ENCODE data around the gene CLEC10A.

CLEC10A gene

DNA sequence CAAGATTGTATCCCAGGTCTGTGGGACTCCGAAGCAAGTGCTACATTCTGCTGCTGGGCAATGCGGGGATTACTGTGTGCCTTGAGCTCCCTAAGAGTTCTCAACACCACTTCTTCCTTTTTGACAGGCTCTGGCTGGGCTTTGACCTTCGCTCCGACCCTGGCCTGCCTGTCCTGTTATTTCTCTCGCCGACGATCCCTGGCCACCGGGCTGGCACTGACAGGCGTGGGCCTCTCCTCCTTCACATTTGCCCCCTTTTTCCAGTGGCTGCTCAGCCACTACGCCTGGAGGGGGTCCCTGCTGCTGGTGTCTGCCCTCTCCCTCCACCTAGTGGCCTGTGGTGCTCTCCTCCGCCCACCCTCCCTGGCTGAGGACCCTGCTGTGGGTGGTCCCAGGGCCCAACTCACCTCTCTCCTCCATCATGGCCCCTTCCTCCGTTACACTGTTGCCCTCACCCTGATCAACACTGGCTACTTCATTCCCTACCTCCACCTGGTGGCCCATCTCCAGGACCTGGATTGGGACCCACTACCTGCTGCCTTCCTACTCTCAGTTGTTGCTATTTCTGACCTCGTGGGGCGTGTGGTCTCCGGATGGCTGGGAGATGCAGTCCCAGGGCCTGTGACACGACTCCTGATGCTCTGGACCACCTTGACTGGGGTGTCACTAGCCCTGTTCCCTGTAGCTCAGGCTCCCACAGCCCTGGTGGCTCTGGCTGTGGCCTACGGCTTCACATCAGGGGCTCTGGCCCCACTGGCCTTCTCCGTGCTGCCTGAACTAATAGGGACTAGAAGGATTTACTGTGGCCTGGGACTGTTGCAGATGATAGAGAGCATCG, 41.8 kb downstream of the CLEC10A start:
- DNase-seq = no peak

GRCh38 chr17:7035591-7036368, 44.3 kb downstream of the CLEC10A start, which contains the start of gene SLC16A13:
SLC16A13 (plus strand) TSS chr17:7036015; CDS start chr17:7036383, 368 bp downstream.
- peak; percentile 32 to 97 (median 86) for DNase-seq

DNA sequence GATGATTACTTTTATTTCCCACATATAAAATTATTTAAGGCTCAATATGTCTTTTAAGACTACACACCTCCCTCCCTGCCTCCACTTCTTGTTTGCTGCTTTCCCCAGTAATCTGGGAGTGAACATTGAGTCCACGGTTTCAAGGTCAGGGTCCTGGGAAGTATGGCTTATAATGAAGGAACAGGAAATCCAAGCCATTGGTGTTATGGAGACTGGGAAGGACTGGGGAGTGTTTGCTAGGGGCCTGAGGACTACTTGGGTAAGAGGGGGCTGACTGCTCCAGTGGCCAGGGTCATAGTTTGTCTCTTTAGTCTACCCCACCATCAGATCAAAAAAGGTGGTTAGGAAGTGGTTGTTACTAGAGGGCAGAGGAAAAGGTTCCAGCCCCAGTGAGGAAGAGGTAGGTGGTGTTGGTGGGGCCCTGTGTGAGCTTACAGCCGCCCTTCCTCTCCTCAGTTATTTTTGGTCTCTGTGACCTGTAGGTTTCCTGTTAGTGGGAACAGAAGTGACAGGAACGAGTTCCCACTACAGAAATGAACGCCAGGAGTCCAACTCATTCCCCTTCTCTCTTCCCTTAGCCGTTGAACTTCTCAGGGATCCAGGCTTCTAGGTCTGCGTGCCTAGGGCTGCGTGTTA, 45.0 kb downstream of the CLEC10A start:
- DNase-seq = no peak

- DNase-seq = no peak
Observed at GRCh38 chr17:7029659-7030058, 50.4 kb downstream of the CLEC10A start.

- DNase-seq = no peak
Observed at GRCh38 chr17:7029096-7029495, 51.0 kb downstream of the CLEC10A start.

DNA sequence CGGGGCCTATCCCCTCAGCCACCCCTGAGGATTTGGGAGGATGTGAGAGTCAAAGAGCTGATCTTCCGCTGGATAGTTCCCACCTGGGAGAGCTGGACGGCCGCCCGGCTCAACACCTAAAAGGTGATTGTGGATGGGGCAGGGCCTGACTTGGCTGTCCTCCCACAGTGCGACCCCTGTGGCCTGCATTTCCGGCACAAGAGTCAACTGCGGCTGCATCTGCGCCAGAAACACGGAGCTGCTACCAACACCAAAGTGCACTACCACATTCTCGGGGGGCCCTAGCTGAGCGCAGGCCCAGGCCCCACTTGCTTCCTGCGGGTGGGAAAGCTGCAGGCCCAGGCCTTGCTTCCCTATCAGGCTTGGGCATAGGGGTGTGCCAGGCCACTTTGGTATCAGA, 52.7 kb downstream of the CLEC10A start:
- DNase-seq = no peak

DNA sequence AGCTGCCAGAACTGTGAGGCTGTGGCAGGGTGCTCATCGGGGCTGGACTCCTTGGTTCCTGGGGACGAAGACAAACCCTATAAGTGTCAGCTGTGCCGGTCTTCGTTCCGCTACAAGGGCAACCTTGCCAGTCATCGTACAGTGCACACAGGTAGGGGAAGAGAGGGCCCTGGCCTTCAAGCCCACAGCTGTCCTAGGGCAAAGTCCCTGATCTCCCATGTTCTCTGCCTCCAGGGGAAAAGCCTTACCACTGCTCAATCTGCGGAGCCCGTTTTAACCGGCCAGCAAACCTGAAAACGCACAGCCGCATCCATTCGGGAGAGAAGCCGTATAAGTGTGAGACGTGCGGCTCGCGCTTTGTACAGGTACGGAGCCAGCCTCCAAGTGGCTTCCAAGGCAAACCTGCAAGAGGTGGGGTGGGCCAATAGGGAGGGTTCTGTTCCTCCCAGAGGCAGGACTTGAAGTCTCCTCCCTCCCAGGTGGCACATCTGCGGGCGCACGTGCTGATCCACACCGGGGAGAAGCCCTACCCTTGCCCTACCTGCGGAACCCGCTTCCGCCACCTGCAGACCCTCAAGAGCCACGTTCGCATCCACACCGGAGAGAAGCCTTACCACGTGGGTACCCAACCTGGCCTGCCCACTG, 53.5 kb downstream of the CLEC10A start:
- DNase-seq = no peak

DNA sequence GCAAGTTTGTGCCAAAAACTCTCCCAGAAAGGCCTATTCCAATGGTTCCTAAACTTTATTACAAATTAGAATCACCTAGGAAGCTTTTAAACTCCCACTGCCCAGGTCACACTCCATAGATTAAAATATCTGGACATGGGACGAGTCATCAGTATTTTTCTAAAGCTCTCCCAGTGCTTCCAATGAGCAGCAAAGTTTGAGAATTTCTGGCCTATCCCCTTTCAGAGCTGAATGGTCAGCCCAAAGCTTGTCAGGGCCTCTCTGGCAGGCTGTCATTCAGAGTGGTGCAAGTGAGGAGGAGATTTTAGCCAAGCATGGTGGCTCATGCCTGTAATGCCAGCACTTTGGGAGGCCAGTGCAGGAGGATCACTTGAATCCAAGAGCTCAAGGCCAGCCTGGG, 54.8 kb downstream of the CLEC10A start:
- no peak for DNase-seq
